Superior temporal gyrus (tissue), 1 donor: ENCODE measurements around the gene TMEM179.
"Not testable (repeated sequence)": the region's sequence is repeated elsewhere in the genome, so short reads cannot be mapped to it uniquely, and the experiment has no call there.

Source experiments
- DNase-seq: peaks from one replicate; pipeline ENCODE4 v3.0.0-alpha.2; 2016; ENCODE audit errors: extremely low spot score

Gene TMEM179

DNA sequence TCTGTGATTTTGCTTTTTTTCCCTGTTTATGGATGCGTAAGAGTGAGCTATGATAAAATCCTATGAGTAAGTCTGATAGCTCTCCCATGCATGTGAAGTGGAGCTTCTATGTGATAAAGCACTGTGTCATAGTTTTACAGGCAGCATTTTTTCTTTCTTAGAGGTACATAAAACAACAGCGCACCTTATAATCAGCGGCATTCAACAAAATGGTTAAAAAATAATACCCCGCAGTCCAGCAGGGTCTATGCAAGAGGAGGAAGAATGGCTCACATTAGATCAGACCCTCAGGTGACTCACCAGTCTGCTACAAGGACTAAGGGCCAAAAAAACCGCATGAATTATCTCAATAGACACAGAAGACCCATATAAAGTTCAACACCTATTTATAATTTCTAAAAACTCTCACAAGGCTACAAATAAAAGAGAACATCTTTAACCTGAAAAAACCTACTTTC, 33.0 kb upstream of the TMEM179 start:
- no peak for DNase-seq

DNA sequence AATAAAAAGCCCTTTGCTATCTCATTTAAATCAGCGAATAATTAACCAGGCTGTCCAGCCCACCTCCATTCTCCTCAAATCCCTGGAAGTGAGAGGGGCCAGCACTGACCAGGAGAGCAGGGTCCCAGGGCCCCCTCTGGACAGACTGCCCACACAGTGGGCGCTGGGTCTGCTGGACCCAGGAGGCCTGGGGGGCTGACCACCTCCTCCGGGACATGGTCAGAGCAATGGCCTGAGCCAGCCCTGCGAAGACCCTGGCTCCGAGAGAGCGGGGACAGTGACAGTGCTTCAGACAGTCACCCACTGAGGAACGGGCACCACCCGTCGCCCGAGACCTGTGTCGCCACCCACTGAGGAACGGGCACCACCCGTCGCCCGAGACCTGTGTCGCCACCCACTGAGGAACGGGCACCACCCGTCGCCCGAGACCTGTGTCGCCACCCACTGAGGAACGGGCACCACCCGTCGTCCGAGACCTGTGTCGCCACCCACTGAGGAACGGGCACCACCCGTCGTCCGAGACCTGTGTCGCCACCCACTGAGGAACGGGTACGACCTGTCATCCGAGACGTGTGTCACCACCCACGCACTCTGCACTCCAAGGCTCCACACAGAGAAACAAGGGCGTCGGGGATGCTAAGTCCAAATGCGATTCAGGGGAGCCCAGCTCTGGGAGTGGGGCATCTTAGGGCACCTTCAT, 32.4 kb upstream of the TMEM179 start:
- DNase-seq: not testable (repeated sequence)

GRCh38 chr14:104636131-104636530, 31.6 kb upstream of the TMEM179 start:
- DNase-seq: no peak

DNA sequence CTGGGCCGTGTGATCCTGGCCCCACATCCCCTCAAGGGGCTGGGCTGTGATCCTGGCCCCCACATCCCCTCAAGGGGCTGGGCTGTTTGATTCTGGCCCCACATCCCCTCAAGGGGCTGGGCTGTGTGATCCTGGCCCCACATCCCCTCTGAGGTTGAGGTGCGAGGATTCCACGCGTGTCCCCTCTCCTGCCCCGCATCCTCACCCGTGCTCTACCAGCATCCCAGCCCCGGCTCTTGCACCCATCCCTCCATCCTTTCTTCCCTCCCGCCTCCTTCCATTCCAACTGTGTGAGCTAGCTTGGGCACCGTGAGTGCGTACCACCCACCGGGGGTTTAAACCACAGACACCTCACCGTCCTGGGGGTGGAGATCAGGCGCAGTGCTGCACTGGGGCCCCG, 31.1 kb upstream of the TMEM179 start:
- DNase-seq: no peak

DNA sequence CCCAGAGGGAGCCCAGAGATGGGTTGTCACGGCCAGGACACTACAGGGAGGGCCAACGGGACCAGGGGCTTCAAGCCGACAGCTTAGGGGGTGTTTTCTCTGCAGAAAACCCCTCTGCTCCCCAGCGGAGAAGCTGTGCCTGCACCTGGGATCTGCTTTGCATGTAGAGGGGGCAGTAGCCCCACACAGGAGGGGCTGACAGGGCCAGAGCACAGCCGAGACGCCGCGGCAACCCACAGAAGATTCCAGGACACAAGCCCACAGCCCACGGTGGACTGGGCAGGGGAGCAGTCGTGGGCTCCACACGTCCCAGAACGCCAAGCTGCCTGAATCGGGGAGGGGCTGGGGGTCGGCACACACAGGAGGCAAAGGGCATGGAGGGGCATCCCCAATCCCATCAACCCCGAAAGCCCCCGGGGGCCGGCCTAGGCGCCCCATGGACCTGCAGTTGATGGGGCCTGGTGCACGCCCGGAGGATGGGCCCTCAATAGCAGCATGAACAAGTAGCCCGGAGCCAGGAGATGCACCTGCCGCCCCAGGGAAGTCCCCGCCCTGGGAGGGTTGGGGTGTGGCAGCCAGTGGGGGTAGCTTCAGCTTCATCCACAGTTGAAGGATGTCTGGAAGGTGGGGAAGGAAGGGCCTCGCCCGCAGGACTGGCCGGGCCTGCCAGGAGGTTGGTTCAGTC, 30.5 kb upstream of the TMEM179 start:
- DNase-seq: no peak

DNA sequence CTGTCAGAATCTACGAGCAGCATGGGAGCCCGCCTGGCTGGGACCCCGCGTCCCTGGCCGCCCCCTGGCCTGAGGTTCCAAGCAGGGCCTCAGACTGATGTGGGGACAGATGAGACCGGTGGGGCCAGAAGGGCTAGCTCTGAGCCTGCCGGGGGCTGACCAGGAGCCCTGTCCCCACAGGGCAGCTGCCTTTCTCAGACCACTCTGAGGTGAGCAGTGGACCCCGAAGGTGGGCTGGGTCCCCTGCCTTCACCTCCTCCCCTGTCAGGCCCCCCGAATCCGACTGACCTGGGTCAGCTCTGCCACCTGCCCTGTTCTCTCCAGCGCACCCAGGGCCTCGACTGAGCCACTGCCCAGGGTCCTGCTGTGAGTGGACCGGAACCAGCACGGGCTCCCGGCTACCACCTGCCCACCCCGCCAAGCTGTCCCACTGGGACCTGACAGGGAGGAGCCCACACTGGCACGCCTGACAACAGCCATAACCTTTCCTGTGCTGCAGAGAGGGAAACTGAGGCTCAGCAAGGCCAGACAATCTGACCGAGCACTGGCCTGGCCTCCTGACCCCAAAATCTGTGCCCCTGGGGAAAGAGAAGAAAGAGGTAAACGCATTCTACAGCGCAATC, 29.7 kb upstream of the TMEM179 start:
- no peak for DNase-seq

DNA sequence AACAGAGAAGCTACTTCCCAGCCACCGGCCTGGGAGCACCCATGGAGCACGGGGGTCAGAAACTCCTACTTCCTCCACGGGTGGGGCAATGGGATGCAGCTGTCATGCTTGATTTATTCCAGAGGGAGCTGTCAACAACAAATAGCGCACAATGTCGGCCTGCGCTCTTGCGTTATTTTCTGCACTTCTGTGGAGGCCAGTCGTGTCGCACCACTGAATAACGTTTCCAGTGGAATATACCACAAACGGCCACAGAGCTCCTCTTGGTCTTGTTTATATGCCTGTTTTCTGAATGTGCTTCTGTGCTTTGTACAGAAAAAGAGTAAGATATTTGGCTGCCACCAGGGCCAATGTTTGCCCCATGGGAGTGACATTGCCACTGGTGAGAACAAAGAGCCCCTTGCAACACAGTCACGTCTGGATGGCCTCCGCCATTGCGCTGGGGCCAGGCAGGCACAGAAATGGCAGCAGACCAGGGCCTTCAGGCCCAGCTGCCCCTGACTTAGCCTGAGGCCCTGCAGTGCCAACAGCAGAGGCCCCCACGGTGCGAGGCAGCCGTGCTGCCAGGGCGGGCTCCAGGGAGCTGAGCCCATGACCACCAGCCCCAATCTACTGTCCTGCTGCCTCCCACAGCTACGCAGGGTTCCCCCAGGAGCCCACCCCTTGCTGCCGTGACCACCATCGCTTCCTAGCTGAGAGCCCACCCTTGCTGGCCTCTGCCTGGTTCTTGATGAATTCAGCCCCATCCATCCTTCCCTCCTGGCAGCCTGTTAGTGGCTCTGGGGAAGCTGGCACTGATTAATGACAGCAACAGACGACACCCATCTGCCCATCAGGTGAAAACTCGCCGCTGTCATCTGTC, 28.9 kb upstream of the TMEM179 start:
- DNase-seq: peak; percentile 85

- DNase-seq: no peak
Measured at GRCh38 chr14:104632781-104633180, 28.2 kb upstream of the TMEM179 start.

GRCh38 chr14:104624939-104625338, 20.4 kb upstream of the TMEM179 start:
- DNase-seq: no peak

GRCh38 chr14:104614126-104614812, 9.7 kb upstream of the TMEM179 start:
- DNase-seq: no peak

- no peak for DNase-seq
Measured at GRCh38 chr14:104611881-104612280, 7.3 kb upstream of the TMEM179 start.

DNA sequence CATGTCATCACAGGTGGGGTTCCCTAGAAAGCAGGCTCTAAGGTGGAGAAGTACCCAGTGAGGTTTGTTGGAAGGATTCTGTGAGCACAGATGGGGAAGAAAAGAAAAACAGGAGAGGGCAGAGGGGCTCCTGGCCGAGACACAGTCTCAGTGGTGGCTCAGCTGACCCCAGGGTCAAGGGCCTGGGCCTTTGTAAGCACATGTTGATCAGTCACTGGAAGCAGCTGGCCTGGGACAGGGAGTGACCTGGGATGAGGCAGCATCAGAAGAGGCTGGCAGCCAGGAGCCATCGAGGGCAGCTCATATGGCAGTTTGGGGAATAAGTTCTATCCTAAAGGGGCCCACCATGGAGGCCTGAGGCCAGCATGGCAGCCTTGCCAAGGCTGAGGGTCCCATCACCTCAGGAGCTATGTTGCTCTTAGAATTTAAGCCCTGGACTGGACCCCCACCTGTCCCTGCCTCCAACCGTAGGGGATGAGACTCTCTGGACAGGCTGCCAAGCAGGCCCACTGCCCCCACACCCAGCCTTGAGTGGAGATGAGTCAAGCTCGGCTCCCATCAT, 6.3 kb upstream of the TMEM179 start:
- no peak for DNase-seq

DNA sequence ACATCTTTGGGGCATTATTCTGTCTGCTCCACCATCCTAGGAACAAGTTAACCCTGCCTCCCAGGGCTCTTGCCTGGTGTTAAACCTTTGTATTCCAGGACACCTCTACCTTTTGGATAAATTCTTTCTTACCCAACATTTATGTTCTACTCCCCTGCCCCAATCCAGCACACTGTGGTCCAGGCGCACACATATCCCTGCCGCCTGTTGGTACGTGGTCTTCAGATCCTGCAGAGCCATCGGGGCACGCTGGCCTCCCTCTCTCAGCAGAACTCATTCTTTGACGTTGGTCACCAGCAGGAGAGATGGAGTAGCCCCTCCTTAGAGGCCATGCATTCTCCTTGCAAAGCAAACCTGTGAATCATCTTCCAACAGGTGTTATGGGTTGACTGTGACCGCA, 5.1 kb upstream of the TMEM179 start:
- DNase-seq: no peak

DNA sequence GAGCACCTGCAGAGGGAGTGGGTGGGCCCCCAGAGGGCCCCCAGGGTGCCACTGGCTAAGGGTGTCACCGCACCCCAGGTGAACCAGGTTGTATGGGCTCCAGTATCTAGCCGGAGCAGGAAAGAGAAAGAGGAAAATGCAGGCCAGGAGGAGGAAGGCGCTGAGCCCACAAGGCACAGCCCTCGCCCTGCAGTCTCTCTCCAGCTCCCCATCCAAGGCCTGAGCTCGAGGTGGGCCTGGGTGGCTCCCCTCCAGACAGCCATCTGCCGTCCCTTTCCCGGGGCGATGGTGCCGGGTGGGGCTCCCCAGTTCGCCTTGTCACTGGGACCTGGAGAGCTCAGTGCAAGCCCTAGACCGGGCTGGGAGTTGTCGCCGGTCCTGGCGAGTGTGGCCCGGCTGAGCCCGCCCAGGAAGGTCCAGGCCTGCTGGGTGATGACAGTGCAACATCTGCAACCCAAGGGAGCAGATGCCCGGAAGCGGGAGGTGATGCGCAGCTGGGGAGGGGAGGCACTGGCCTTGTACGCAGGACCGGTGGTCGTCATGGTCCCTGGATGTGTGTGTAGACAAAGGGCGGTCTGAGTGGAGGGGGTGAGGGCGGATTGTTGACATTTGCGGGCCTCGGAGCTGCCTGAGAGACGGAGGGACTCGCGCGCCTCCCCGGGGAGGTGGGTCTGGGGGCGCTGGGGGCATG, 716 bp downstream of the TMEM179 start:
- no peak for DNase-seq

- no peak for DNase-seq
Measured at GRCh38 chr14:104602933-104603325, 1.6 kb downstream of the TMEM179 start.

DNA sequence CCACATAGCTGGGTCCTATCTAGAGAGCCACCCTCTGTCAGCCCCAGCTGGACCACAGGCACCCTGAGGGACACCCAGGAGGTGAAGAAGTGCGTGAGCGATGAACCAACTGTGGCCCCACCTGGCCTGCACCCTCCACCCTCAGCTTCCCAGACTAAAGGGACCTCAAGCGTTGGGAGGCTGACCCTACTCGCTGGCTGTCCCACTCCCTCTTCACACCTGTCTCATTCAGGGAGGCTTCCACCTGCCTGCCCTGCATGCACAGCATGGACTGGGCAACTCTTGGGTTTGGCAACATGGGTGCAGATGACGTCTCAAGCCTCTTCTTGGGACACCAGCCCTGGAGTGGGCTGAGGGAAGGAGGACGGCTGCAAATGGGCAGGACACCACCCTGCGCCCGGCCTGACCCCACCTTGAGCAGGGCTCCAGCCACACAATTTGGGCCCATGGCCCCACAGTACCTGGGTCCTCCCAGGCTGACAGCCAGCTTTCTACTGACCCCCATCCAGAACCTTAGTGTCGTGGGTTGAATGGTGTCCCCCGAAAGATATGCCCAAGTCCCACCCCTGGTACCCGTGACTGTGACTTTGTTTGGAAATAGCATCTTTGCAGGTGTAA, 2.1 kb downstream of the TMEM179 start:
- no peak for DNase-seq

- DNase-seq: peak; percentile 35
Measured at GRCh38 chr14:104601786-104602185, 2.8 kb downstream of the TMEM179 start.

- no peak for DNase-seq
Measured at GRCh38 chr14:104600805-104601204, 3.8 kb downstream of the TMEM179 start.

DNA sequence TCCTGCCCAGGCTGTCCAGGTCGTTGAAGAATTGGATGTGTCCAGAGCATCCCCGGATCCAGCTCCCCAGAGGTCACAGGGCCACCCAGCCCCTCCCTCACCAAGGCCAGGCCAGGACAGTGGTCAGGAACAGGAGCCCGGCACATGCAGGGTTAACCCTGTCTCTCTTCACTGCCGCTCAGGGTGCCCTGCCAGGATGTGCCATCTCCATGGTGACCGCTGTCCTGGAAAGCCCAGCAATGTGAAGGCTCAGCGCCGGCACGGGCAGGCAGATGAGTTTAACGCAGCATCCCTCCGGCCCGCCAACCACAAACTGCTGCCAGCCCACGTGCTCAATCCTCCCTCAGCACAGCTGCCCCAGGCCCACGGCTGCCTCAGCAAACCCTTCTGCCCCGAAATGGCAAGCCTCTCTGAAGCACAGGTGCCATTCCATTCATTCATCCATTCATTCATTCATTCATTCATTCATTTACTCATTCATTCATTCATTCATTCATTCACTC, 4.4 kb downstream of the TMEM179 start:
- peak; percentile 66 for DNase-seq

GRCh38 chr14:104599446-104599845, 5.1 kb downstream of the TMEM179 start:
- no peak for DNase-seq
